HG03025 (cell line): Measurements from ENCODE around the gene GNG7.

ENCODE experiments used
- ATAC-seq: cut with Tn5 transposase; IDR thresholded peaks from one replicate; pipeline ENCODE4 v1.9.1; 2021; ENCODE audit warnings: mild to moderate bottlenecking, moderate library complexity; ENCODE audit not compliant: unreplicated experiment, low FRiP score

GNG7 gene

GRCh38 chr19:2727640-2727944 is 25.1 kb upstream of the GNG7 start:
- no peak for ATAC-seq

DNA sequence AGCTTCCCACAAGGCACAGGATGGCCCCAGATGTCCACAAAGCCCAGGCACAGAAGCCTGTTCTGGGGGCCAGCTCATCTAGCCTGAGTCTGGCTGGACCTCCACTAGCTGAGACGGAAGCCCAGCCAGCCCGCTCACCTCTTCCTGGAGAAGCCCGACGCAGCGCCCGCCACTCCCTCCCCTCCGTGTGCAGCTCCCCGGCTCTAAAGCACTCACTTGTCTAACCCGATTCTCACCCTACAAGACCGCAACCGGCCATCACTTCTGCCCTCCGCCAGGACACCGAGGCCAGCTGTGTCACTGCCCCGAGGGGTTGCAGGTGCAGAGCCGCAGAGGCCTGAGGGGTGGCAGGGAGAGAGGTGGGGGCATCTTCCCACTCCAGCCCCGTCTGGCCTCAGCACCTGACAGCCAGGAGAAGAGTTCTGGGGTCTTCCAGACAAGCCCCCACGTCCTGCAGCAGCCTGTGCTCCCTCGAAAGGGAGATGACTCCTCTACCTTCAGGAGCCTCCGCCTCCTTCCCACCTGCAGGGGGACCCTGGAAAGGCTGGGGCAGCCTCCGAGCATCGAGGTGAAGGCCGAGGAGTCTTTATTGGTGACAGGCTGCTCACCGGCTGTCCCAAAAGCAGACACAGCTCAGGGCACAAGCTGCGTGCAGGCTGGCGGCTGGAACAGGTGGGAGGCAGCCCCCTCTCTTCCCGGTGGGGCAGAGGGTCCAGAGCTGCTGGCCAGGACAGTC is 24.6 kb upstream of the GNG7 start:
- ATAC-seq = no peak

- no peak for ATAC-seq
These were observed 23.8 kb upstream of the GNG7 start for GRCh38 chr19:2726160-2726855.

DNA sequence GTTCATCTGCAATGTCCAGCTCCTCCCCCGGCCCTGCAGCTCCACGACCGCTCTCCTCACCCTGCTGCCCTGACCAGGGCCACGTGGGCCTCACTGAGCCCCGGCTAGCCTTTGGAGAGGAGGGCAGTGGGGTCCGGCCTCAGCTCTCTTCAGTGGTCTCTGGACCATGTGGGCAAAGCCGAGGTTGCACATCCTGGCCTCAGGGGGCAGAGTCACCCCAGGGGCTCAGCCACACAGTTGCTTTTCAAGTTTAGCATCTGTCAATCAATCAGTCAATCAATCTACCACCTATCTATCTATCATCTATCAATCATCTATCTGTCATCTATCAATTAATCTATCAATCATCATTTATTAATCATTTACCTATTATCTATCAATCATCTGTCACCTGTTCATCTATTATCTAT is 21.7 kb upstream of the GNG7 start:
- no peak for ATAC-seq

DNA sequence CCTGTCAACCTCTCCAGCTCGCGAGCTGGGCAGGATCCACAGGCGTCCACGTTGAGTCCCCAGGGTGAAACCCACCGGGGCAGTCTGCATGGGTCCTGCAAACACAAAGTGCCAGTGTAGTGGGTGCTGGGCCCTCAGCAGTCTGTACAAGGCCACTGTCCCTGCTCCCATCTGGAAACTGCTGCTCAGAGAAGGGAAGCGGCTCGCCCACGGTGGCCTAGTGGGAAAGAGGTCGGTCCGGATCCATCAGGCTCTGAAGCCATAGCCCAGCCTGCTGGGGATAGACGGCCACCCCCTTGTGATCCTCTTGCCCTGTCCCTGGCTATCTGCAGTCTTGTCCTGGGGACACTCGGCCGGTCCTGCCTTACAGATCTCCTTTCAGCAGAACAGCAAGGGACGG is 21.3 kb upstream of the GNG7 start:
- ATAC-seq = no peak

- ATAC-seq = no peak
These were observed 20.8 kb upstream of the GNG7 start for GRCh38 chr19:2723345-2723715.

DNA sequence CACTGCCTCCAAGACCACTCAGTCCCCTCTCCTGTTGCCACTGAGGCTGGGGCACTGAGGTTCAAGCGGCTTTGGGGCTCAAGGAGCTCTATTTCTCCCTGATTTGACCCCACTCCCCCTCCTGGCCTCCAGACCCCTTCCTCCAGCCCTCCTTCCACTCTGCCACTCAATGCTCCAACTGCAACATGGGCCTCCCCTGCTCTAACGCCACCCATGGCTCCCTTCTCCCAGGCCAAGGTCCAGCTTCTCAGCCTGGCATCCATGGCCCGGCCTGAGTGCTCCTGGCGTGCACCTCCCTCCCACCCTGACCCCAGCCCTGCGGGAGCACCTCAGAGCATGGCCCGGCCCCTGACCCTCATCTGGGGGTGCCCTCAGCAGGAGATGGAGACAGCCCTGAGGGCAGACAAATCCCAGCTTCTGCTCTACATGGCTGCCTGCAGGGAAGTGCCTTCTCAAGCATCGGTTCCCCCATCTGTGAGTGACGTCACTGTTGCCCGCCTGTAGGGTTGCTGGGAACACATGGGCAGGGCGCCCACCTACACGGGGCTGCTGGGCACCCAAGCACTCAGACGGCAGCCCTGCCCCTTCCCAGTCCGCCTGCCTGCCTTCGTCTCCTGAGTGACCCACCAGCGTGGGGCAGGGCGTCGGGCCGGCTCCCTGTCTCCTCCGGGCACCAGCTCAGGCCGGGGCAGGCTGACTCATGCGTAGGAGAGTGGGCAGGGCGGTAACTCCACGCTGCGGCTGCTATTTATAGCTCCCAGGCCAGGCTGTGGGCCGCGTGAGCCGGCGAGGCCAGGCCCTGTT is 20.2 kb upstream of the GNG7 start:
- no peak for ATAC-seq

DNA sequence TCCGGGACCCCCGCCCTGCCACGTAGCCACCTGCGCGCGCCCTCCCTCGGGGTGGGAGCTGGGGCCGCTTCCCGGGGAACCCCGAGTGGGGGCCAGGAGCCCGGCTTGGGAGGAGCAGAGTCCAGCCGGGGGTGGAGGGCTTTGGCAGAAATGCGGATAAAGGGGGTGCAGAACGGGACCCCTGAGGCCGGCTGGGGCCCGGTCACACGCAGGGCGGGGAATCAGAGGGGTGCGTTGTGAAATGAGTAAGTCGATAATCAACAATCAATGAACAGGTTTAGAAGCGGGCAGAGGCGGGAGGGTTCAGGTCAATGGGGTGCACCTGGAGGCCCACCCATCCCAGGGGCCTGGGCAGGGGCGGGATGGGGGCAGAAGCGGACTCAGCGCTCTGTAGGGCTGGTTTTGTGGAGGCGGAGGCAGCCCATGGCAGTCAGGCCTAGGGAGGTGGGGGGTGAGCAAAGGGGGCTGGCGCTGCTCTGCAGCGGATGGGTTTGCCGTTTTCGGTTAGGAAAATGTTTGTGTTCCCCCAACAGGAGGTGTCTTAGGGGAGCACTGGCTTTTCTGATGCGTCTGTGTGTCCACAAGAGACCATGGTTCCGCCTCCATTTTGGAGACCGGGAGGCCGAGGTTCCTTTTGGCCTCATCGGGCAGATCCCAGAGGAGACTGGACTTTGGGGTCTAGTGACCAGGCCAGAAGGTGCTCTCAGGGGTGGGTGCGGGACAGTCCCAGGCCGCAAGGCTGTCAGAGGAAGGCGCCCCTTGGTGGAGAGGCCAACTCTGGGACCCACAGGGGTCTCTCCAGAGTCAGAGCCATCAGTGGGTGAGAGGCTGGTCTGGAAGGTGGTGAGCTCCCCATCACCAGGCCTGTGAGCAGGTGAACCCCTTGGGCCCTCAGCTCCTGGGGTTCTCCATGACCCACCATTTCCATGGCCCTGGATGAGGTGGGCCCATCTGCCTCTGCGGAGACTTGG is 19.4 kb upstream of the GNG7 start:
- no peak for ATAC-seq

DNA sequence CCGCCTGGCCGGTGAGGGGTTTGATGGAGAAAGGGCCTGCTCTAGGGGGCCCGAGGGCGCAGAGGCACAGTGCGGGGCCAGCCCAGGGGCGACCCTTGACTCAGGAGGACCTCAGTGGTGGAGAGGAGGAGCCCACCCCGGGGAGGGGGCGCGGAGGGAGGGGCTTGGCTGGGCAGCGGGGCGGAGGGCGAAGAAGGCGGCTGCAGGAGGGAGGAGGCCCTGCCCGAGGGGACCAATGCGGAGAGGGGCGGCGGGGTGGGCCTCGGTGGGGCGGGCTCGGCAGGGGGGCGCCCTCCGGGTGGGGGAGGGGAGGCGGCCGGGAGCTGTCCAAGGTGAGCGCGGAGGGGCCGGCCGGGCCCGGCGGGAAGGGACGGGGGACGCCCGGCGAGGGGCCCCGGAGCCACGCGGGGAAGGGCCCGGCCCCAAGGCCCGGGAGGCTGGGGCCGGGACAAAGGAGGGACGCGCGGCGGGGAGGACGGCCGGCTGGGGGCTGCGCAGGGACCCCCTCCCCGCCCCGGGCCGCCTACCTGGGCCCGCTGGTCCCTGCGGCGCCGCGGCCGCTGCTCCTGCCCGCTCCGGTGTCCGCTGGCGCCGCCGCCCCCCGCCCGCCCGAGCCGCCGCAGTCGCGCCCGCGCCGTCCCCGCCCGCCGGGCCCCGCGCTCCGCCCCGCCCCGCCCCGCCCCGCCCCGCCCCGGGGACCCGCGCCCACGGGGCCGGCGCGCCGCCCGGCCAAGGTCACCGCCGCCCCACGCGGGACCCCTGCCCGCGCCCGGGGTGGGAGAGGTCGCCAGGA is 18.5 kb upstream of the GNG7 start, which contains the start of gene DIRAS1:
Gene DIRAS1 (minus strand): TSS at position 596 of the 793 bp plus-strand sequence. CDS start 3,566 bp downstream, outside the sequence.
- no peak for ATAC-seq

GRCh38 chr19:2719920-2720776 is 17.7 kb upstream of the GNG7 start:
- ATAC-seq = no peak

GRCh38 chr19:2719232-2719735 is 16.8 kb upstream of the GNG7 start:
- ATAC-seq = no peak

- no peak for ATAC-seq
These were observed 15.4 kb upstream of the GNG7 start for GRCh38 chr19:2717638-2718541.

DNA sequence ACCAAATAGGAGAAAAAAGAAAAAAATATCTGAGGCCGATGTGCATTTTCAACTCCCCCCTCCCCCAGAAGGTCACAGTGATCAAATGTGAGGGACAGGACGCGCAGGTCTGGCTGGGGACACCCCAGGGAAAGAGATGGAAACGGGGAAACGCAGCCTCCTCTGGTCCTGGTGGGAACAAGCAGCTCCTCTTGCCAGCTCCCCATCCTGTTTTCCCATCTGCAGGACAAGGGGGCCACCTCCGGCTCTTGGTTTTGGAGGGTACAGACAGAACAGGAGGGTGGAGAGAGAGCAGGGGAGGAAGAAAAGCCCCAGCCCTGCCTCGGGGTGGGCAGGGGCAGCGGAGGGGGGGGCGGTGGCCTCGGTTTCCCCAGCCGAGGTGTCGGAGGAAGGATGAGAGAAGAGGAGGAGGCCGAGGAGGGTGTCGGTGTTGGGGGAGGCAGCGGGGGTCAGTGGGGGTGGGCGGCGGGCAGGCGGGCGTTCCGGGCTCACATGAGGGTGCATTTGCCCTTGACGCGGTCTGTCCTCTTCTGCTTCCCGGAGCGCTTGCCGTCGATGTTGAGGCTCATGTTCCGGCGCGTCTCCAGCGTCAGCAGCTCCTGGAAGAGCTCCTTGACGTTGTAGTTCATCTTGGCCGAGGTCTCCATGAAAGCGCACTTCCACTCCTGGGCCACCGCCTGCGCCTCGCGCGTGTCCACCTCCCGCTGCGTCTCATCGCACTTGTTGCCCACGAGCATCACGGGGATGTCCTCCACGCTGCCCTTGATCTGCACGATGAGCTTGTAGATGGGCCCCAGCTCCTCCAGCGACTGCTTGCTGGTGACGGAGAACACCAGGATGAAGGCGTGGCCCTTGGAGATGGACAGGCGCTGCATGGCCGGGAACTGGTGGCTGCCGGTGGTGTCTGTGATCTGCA is 14.5 kb upstream of the GNG7 start:
- ATAC-seq = no peak

- ATAC-seq = no peak
These were observed 13.8 kb upstream of the GNG7 start for GRCh38 chr19:2716275-2716650.

DNA sequence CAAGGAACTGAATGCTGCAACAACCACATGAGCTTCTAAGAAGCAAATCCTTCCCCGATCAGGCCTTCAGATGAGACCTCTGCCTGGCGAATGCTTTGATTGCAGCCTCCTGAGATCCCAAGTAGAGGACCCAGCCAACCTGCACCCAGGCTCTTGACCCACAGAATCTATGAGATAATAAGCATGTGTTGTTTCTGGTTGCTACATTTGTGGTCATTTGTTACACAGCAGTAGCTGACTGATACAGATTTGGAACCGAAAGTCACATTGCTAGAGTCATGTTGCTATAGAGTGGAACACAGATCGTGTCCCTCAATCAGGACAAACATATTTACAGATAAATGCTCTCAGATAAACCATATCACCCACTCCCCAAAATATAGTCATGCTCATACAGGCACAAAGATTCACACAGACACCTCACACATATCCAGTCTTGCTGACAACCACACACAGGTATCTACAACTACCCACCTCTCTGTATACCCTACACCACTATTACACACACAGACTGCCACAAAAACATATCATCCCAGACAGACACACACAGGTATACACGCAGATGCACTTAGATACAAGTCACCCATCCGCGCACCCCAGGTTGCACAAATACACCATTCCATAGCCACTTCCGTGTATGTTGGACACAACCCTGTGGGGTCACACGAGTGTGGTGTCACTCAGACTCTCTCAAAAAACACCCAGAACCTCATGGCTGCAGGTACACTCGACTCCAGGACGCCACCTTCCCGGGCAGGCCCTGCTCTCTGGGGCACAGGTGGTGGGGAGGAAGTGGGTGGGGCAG is 13.2 kb upstream of the GNG7 start:
- no peak for ATAC-seq
